SJSA1 (cell line): ENCODE data around the gene COL4A2. TPM values are rescaled to one million over a fixed set of nuclear protein-coding genes. Genes with fewer than 3 reads are reported as not detected.

Experiments
- DNase-seq, 2 experiments: peaks; one replicate each; pipeline ENCODE4 v3.0.0-alpha.2; 2015 to 2020; ENCODE audit warnings: low spot score in 2 of 2, low read depth in 1 of 2
- H3K27ac ChIP-seq: fragments of 250-450 bp; sonication (Bioruptor Pico); 2 replicates; pipeline ENCODE4 v1.5.1; 2020; ENCODE audit warnings: mild to moderate bottlenecking, moderate library complexity
- H3K27me3 ChIP-seq: fragments of 250-450 bp; sonication (Bioruptor Pico); replicated peaks from 2 replicates; pipeline ENCODE4 v1.5.1; 2020; ENCODE audit warnings: mild to moderate bottlenecking, moderate library complexity
- H3K36me3 ChIP-seq: fragments of 250-450 bp; sonication (Bioruptor Pico); 2 replicates; pipeline ENCODE4 v1.5.1; 2020; ENCODE audit warnings: mild to moderate bottlenecking
- H3K4me1 ChIP-seq: fragments of 250-450 bp; sonication (Bioruptor Pico); replicated peaks from 2 replicates; pipeline ENCODE4 v1.6.1; 2021; ENCODE audit warnings: mild to moderate bottlenecking
- H3K4me3 ChIP-seq: fragments of 250-450 bp; sonication (Bioruptor Pico); 2 replicates; pipeline ENCODE4 v1.5.1; 2020; ENCODE audit warnings: mild to moderate bottlenecking
- H3K9me3 ChIP-seq: fragments of 250-450 bp; sonication (Bioruptor Pico); replicated peaks from 2 replicates; pipeline ENCODE4 v1.5.1; 2020; ENCODE audit warnings: mild to moderate bottlenecking
- total RNA-seq: library from RNA; depleted of rRNA; stranded (reverse); fragments of >200 nt; shearing (Covaris generic); gene quantifications from 2 replicates; pipeline ENCODE4 v1.2.3, GENCODE V29; 2014

Gene COL4A2
- total RNA-seq, 1 experiment from 2014 or later = 741 TPM

GRCh38 chr13:110366733-110367132, 59.6 kb downstream of the COL4A2 start:
- Histone ChIP-seq H3K27me3 (no peaks in the 10 kb centered on the region), H3K27ac (no peak overlapping the region), H3K4me1 (peaks cover 53% of the 10 kb centered on the region), H3K36me3 (peaks cover 21% of the 10 kb centered on the region), H3K4me3 (no peak overlapping the region), H3K9me3 (no peaks in the 10 kb centered on the region)
- DNase-seq = no peak

DNA sequence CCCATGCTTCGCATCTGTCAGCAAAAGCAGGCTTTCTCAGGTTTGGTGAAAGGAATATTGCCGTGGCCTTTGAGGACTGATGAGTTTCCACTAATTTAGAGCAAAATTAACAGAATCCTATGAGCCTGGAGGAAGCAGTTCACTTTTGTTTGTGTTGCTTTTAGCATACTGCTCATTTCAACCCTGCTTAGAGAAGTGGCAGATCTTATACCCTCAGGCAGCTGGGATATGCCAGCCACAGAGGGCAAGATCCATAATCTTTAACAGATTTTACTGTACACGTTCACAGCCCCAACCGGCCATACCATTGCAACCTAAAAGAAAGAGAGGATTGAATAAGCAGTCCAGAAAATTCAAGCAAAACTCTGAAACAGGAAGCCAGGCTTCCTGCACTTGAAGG, 60.5 kb downstream of the COL4A2 start:
- no peak for DNase-seq
- Histone ChIP-seq H3K36me3 (peaks cover 17% of the 10 kb centered on the region), H3K4me3 (no peak overlapping the region), H3K27me3 (no peaks in the 10 kb centered on the region), H3K27ac (no peak overlapping the region), H3K9me3 (no peaks in the 10 kb centered on the region), H3K4me1 (peaks cover 61% of the 10 kb centered on the region)

DNA sequence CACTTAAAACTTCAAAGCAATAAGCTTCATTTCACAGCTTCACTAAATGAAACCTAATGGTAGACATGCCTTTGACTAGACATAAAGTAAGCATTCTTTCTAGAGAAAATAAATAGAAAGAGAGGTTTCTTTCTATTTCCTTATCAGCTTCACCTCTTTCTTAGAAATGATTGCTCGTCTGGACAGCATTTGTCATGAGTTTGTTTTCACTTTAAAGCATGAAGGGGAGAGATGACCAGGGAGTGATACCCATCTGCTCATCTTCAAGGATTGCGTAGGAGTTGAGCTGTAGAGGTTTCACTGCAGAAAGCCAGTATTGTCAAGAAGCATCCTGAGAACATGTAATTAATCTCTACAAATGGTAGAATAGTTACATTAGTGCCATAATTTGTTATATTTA, 61.3 kb downstream of the COL4A2 start:
- Histone ChIP-seq H3K27me3 (no peaks in the 10 kb centered on the region), H3K4me1 (peaks cover 66% of the 10 kb centered on the region), H3K27ac (no peak overlapping the region), H3K36me3 (peaks cover 9% of the 10 kb centered on the region; the same call in 1 of the 2 replicates), H3K4me3 (no peak overlapping the region), H3K9me3 (no peaks in the 10 kb centered on the region)
- peak in 1 of 2 experiments; percentile 39 for DNase-seq

DNA sequence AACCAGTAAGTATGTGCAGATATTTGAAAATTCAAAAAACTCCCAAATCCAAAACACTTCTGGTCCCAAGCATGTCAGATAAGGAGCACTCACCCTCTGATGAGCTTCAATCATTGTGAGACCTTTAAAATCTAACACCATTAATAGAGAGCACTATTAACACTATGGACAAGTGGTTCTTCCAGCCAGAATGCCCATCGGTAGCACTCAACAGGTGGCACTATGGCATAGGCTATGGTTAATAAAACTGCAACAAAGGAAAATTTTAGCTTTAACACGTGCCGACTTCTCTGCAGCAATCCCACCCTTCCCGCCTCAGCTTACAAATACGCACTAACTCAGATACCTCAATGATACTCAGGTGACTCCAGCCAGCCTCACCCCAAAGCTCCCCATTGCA, 62.3 kb downstream of the COL4A2 start:
- Histone ChIP-seq H3K9me3 (no peaks in the 10 kb centered on the region), H3K27ac (no peak overlapping the region), H3K36me3 (peaks cover 6% of the 10 kb centered on the region), H3K4me1 (peaks cover 66% of the 10 kb centered on the region), H3K4me3 (no peak overlapping the region), H3K27me3 (no peaks in the 10 kb centered on the region)
- DNase-seq = no peak

DNA sequence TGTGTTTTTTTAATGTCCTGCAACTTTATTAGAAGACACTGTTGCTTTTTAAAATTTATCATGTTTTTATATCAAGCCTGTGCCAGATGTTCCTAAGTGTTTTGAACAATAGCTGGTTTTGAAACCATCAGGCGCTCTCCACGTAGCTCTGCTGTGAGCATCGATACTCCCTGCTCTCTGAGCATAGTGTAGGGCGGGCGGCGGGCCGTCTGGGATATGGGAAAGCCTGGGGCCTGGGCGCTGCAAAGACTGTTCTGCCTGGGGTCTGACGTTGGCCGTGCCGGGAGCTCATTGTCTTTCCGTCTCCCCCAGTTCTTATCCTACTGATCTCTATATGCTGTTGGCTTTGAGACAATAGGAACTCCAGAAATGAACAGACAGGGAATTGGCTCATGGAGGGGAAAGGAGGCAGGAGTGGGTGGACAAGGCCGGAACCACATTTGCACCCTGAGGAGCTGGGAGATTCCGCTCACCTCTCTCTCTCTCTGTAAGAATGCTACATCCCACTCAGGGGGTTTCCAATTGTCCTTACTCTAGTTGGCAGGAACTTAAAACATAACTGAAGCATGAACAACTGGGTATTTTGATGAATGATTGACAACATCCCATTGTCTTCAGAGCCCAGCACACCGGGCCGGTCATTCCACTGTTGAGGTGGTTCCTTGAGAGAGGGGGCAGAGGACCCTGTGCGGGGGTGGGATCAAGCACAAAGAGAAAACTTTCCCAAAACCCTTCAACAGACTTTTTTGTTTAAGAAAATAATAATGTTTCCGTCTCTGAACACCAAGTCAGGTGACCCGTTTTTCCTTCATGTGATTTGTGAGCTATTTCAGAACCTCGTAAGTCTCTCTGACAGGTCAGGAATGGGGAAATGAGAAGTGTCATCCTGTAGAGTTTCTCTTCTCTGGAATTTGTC, 64.7 kb downstream of the COL4A2 start:
- peak overlapping the region; percentile 1; the same call in 1 of the 2 replicates for H3K27ac ChIP-seq
- no peaks in the 10 kb centered on the region for H3K27me3 ChIP-seq
- no peaks in the 10 kb centered on the region for H3K9me3 ChIP-seq
- no peak overlapping the region for H3K4me3 ChIP-seq
- peaks cover 48% of the 10 kb centered on the region for H3K4me1 ChIP-seq
- DNase-seq = peak in 1 of 2 experiments; percentile 57
- H3K36me3 ChIP-seq = peaks cover 11% of the 10 kb centered on the region

- no peak for DNase-seq
- Histone ChIP-seq H3K27ac (peak overlapping the region; percentile 1; the same call in 1 of the 2 replicates), H3K36me3 (peaks cover 6% of the 10 kb centered on the region), H3K9me3 (no peaks in the 10 kb centered on the region), H3K4me3 (no peak overlapping the region), H3K27me3 (no peaks in the 10 kb centered on the region), H3K4me1 (peaks cover 39% of the 10 kb centered on the region)
These were observed 65.6 kb downstream of the COL4A2 start for GRCh38 chr13:110372676-110373075.

GRCh38 chr13:110373617-110374016, 66.5 kb downstream of the COL4A2 start:
- Histone ChIP-seq H3K4me1 (peaks cover 30% of the 10 kb centered on the region), H3K27me3 (no peaks in the 10 kb centered on the region), H3K9me3 (no peaks in the 10 kb centered on the region), H3K4me3 (no peak overlapping the region), H3K36me3 (peaks cover 5% of the 10 kb centered on the region), H3K27ac (no peak overlapping the region)
- DNase-seq = no peak

DNA sequence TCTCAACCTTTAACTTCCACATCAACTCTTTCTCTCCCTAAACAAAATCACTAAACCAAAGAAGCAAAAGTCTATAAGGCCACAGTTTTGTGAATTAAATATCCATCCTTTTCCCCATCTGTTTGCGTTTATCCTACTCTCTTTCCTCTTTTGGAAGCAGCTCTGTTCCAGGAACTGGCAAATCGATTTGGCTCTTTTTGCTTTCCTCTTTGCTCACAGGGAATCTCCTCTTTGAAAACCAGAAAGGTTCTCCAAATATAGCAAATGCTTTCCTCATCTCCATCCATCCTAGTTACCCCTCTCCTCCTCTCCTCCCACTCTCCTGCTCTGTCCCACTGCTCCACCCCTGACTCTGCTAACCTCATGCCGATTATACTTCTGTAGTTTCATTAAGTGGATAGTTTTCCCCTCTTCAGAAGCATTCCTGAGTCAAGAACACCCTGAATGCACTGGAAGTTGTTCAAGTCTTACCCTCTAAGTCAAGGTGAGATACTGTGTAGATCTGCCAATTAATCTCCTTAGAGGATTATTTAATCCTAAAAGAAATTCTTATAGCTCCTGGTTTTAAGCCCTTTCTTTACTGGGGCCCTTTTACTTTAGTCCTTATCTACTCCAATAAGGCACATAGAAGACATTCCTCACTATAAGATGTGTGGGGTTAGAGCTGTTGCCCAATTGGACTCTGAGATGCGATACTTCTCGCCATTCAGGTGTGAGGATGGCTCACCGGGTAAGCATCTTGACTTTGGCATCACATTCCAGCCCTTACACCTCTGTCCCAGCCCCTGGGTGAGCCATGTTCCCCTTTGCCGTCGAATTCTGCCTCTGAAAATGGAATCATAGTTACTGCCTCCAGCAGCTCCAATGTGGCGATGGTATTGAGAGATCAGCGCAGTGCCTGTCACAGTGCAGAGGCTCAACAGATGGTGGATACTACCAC, 67.6 kb downstream of the COL4A2 start:
- H3K27me3 ChIP-seq = no peaks in the 10 kb centered on the region
- no peak overlapping the region for H3K27ac ChIP-seq
- peaks cover 34% of the 10 kb centered on the region for H3K4me1 ChIP-seq
- peaks cover 5% of the 10 kb centered on the region for H3K36me3 ChIP-seq
- H3K4me3 ChIP-seq = no peak overlapping the region
- no peaks in the 10 kb centered on the region for H3K9me3 ChIP-seq
- DNase-seq = no peak

GRCh38 chr13:110376120-110376519, 69.0 kb downstream of the COL4A2 start:
- peaks cover 36% of the 10 kb centered on the region for H3K4me1 ChIP-seq
- no peak for DNase-seq
- H3K36me3 ChIP-seq = peaks cover 5% of the 10 kb centered on the region
- no peak overlapping the region for H3K27ac ChIP-seq
- H3K9me3 ChIP-seq = no peaks in the 10 kb centered on the region
- H3K27me3 ChIP-seq = no peaks in the 10 kb centered on the region
- no peak overlapping the region for H3K4me3 ChIP-seq

- Histone ChIP-seq H3K4me1 (peaks cover 36% of the 10 kb centered on the region), H3K27me3 (no peaks in the 10 kb centered on the region), H3K9me3 (no peaks in the 10 kb centered on the region), H3K27ac (no peak overlapping the region), H3K36me3 (peaks cover 5% of the 10 kb centered on the region), H3K4me3 (no peak overlapping the region)
- no peak for DNase-seq
These were observed 70.2 kb downstream of the COL4A2 start for GRCh38 chr13:110377178-110377825.

DNA sequence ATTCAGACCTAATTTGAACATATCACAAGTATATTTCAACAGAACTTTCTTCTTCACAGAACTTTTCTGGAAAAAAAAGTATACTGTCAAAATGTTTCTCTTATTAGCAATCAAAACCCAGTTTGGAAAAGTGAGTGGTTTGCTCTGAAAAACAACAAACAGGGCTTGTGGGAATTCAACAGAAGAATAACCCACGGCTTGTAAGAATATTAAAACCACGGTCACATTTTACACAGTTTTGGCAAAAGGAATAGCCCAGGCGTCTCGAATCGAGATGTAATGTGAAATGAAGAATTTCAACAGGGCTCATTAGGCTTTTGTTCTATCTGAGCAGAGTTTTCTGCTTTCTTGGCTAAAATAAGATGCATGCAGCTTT, 70.7 kb downstream of the COL4A2 start:
- H3K4me3 ChIP-seq = no peak overlapping the region
- peaks cover 5% of the 10 kb centered on the region for H3K36me3 ChIP-seq
- H3K27ac ChIP-seq = no peak overlapping the region
- no peak for DNase-seq
- no peaks in the 10 kb centered on the region for H3K27me3 ChIP-seq
- peaks cover 36% of the 10 kb centered on the region for H3K4me1 ChIP-seq
- H3K9me3 ChIP-seq = no peaks in the 10 kb centered on the region

GRCh38 chr13:110379358-110379757, 72.3 kb downstream of the COL4A2 start:
- Histone ChIP-seq H3K36me3 (peaks cover 7% of the 10 kb centered on the region), H3K27ac (peak overlapping the region; percentile 71; the same call in 1 of the 2 replicates), H3K4me3 (no peak overlapping the region), H3K9me3 (no peaks in the 10 kb centered on the region), H3K27me3 (no peaks in the 10 kb centered on the region), H3K4me1 (peaks cover 37% of the 10 kb centered on the region)
- DNase-seq = no peak

GRCh38 chr13:110379905-110380341, 72.8 kb downstream of the COL4A2 start:
- Histone ChIP-seq H3K4me1 (peaks cover 37% of the 10 kb centered on the region), H3K4me3 (no peak overlapping the region), H3K27me3 (no peaks in the 10 kb centered on the region), H3K36me3 (peaks cover 9% of the 10 kb centered on the region), H3K27ac (peak overlapping the region; percentile 71), H3K9me3 (no peaks in the 10 kb centered on the region)
- DNase-seq = peak in 1 of 2 experiments; percentile 68
